Stomach (tissue), 9 donors: ENCODE results near the gene MED15. TPM values are rescaled to one million over a fixed set of nuclear protein-coding genes. Genes with fewer than 3 reads are reported as not detected.

ENCODE experiments used
- DNase-seq, 2 donors: peaks; one replicate each; pipeline versions ENCODE4 v3.0.0 to v3.0.0-alpha.2; 2013 to 2019
- H3K27ac ChIP-seq, 5 donors: fragments of 200-600 bp in 4 of 5; sonication (generic) in 4 of 5; one replicate each; pipeline ENCODE4 v1.5.1; 2013 to 2019; ENCODE audit warnings: mild to moderate bottlenecking in 1 of 5, moderate library complexity in 1 of 5
- H3K27me3 ChIP-seq, 3 donors: fragments of 200-600 bp; sonication (generic); one replicate each; pipeline ENCODE4 v1.5.1; 2017 to 2019; ENCODE audit warnings: mixed run types in 1 of 3
- H3K36me3 ChIP-seq, 4 donors: fragments of 200-600 bp; sonication (generic); 1 replicate in 3 of 4; 2 replicates in 1 of 4; pipeline ENCODE4 v1.5.1; 2016 to 2019
- H3K4me1 ChIP-seq, 4 donors: fragments of 200-600 bp; sonication (generic); one replicate each; pipeline ENCODE4 v1.5.1; 2016 to 2019
- H3K4me3 ChIP-seq, 4 donors: fragments of 200-600 bp; sonication (generic) in 3 of 4; one replicate each; pipeline ENCODE4 v1.5.1; 2016 to 2019; ENCODE audit warnings: mild to moderate bottlenecking in 1 of 4
- H3K9me3 ChIP-seq, 4 donors: fragments of 200-600 bp; sonication (generic); one replicate each; pipeline ENCODE4 v1.5.1; 2016 to 2019
- CTCF ChIP-seq, 7 experiments: fragments of 450-650 bp in 4 of 7; fragments of 200-600 bp in 3 of 7; sonication (generic) in 3 of 7; IDR thresholded peaks; one replicate each; pipeline ENCODE4 v1.5.1; 2016 to 2019; ENCODE audit warnings: antibody characterized with exemption in 7 of 7, control low read depth in 2 of 7, mild to moderate bottlenecking in 1 of 7
- EP300 ChIP-seq: sonication (generic); formaldehyde crosslinking; IDR thresholded peaks from one replicate; pipeline ENCODE4 v1.6.1; 2017; ENCODE audit warnings: antibody characterized with exemption
- POLR2A ChIP-seq, 4 donors: fragments of 450-650 bp; IDR thresholded peaks; one replicate each; pipeline ENCODE4 v1.6.1; 2016; ENCODE audit warnings: antibody characterized with exemption in 4 of 4, control low read depth in 2 of 4, mild to moderate bottlenecking in 1 of 4, moderate library complexity in 1 of 4
- POLR2AphosphoS5 ChIP-seq, 3 donors: sonication (generic); formaldehyde crosslinking; IDR thresholded peaks; one replicate each; pipeline ENCODE4 v1.6.1; 2016; ENCODE audit warnings: antibody characterized with exemption in 3 of 3
- WGBS, 5 donors: extraction: QIAGEN DNeasy Blood & Tissue Kit in 3 of 5; methylation state at CpG; one replicate each; pipeline versions ENCODE4 v1.1.5 to v1.1.7; 2013 to 2018; 5-methylcytosine and 5-hydroxymethylcytosine counted together
- intact Hi-C: fragments of 100-400 bp; cut with DNase I; formaldehyde crosslinking; loops from one replicate; pipeline ENCODE4 v1.15.1; 2023; ENCODE audit warnings: low total_unique reads
- polyA plus RNA-seq, 3 donors: library from polyadenylated mRNA; stranded (reverse); fragments of 200-250 nt; gene quantifications; one replicate each; pipeline ENCODE4 v1.2.3, GENCODE V29; 2013
- total RNA-seq, 5 donors: library from RNA; depleted of rRNA; stranded (reverse); fragments of >200 nt; gene quantifications; one replicate each; pipeline versions ENCODE4 v1.1.0 to v1.2.3, GENCODE V29; 2014 to 2016
- donor health status: healthy with polysubstance abuse.
- donor health status: Bipolar disorder and iron deficiency.
- donor health status: healthy.

MED15 gene
- total and polyA plus RNA-seq, 8 donors: 28.3 to 289 (median 69.6) TPM

- no peaks in the 10 kb centered on the region for H3K9me3 ChIP-seq
These were observed 72.8 kb downstream of the MED15 start for GRCh38 chr22:20580179-20580578.

GRCh38 chr22:20580611-20581502, 73.4 kb downstream of the MED15 start:
- Histone ChIP-seq H3K27ac (no peak overlapping the region), H3K27me3 (no peaks in the 10 kb centered on the region), H3K4me1 (peaks cover 0 to 29% (median 15%) of the 10 kb centered on the region in 4 donors), H3K9me3 (no peaks in the 10 kb centered on the region), H3K36me3 (peaks cover 63 to 100% (median 100%) of the 10 kb centered on the region in 4 donors), H3K4me3 (no peak overlapping the region)
- intact Hi-C loops: no loop called here
- WGBS, 5 donors: 88 to 91% (median 91%) methylated on average over 14 to 19 of the region's 19 CpGs
- DNase-seq: no peak
- TF ChIP-seq EP300: no peak
- no peak for TF ChIP-seq CTCF (IDR thresholded peaks at IDR 0.05)
- TF ChIP-seq POLR2AphosphoS5 (IDR thresholded peaks at IDR 0.05): no peak
- TF ChIP-seq POLR2A (IDR thresholded peaks at IDR 0.05): no peak

More at GRCh38 chr22:20580179-20580578, 72.8 kb downstream of the MED15 start:
- no peak overlapping the region for H3K4me3 ChIP-seq
- H3K4me1 ChIP-seq: peaks cover 0 to 30% (median 15%) of the 10 kb centered on the region in 4 donors
- no peak for DNase-seq
- intact Hi-C loops: no loop called here
- 88 to 95% (median 90%) methylated on average over 7 of the region's 7 CpGs for WGBS, 5 donors
- no peak overlapping the region for H3K27ac ChIP-seq
- H3K27me3 ChIP-seq: no peaks in the 10 kb centered on the region
- no peak for TF ChIP-seq POLR2A (IDR thresholded peaks at IDR 0.05)
- peaks cover 62 to 100% (median 100%) of the 10 kb centered on the region in 4 donors for H3K36me3 ChIP-seq

- Histone ChIP-seq H3K4me3 (no peak overlapping the region), H3K9me3 (no peaks in the 10 kb centered on the region), H3K27me3 (no peaks in the 10 kb centered on the region), H3K27ac (no peak overlapping the region), H3K36me3 (peaks cover 64 to 100% (median 100%) of the 10 kb centered on the region in 4 donors), H3K4me1 (peaks cover 0 to 25% (median 14%) of the 10 kb centered on the region in 4 donors)
- TF ChIP-seq CTCF (IDR thresholded peaks at IDR 0.05) (no peak), POLR2A (IDR thresholded peaks at IDR 0.05) (no peak), POLR2AphosphoS5 (IDR thresholded peaks at IDR 0.05) (no peak), EP300 (no peak)
- WGBS, 5 donors: 76 to 93% (median 89%) methylated on average over 3 to 7 of the region's 7 CpGs
- no peak for DNase-seq
- intact Hi-C loops: no loop called here
These were observed 74.2 kb downstream of the MED15 start for GRCh38 chr22:20581503-20582170.

GRCh38 chr22:20582171-20582511, 74.7 kb downstream of the MED15 start:
- H3K9me3 ChIP-seq: no peaks in the 10 kb centered on the region
- no peak overlapping the region for H3K4me3 ChIP-seq
- H3K4me1 ChIP-seq: peaks cover 0 to 20% (median 11%) of the 10 kb centered on the region in 4 donors
- WGBS, 5 donors: 87 to 100% (median 97%) methylated on average over 2 to 5 of the region's 5 CpGs
- no peak overlapping the region for H3K27ac ChIP-seq
- peaks cover 69 to 100% (median 100%) of the 10 kb centered on the region in 4 donors for H3K36me3 ChIP-seq
- TF ChIP-seq EP300 (no peak), CTCF (IDR thresholded peaks at IDR 0.05) (no peak), POLR2A (IDR thresholded peaks at IDR 0.05) (no peak), POLR2AphosphoS5 (IDR thresholded peaks at IDR 0.05) (no peak)
- intact Hi-C loops: no loop called here
- H3K27me3 ChIP-seq: no peaks in the 10 kb centered on the region
- no peak for DNase-seq
